Peyer's patch (tissue), 4 donors: ENCODE results near the gene TFIP11.

Experiments used
- POLR2A ChIP-seq, 2 donors: fragments of 450-650 bp; IDR thresholded peaks; one replicate each; pipeline ENCODE4 v1.5.1; 2017; ENCODE audit warnings: antibody characterized with exemption in 2 of 2, mild to moderate bottlenecking in 2 of 2, moderate library complexity in 2 of 2
- TF ChIP-seq, protein P1 (sequence below), 6 experiments: fragments of 450-650 bp in 4 of 6; fragments of 200-600 bp in 2 of 6; sonication (generic) in 1 of 6; IDR thresholded peaks; one replicate each; pipeline ENCODE4 v1.5.1; 2017 to 2019; ENCODE audit warnings: antibody characterized with exemption in 6 of 6, mild to moderate bottlenecking in 3 of 6, moderate library complexity in 1 of 6

DNA sequence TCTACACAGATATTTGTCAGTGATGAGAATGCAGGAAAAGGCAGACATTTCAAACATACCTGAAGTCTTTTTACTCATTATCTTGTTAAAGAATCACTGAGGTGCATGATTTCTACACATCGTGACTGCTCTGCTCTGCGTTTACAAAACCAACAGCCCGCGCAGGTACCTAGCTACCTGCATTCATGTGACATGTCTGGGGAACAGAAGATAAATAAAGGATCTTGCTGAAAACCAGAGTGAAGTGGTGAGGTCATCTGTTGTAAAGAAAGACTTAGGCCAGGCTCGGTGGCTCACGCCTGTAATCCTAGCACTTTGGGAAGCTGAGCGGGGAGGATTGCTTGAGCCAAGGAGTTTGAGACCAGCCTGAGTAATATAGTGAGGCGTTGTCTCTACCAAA is 67.5 kb downstream of the TFIP11 start:
- TF ChIP-seq POLR2A (IDR thresholded peaks at IDR 0.05), result no peak
- TF ChIP-seq, protein P1, sequence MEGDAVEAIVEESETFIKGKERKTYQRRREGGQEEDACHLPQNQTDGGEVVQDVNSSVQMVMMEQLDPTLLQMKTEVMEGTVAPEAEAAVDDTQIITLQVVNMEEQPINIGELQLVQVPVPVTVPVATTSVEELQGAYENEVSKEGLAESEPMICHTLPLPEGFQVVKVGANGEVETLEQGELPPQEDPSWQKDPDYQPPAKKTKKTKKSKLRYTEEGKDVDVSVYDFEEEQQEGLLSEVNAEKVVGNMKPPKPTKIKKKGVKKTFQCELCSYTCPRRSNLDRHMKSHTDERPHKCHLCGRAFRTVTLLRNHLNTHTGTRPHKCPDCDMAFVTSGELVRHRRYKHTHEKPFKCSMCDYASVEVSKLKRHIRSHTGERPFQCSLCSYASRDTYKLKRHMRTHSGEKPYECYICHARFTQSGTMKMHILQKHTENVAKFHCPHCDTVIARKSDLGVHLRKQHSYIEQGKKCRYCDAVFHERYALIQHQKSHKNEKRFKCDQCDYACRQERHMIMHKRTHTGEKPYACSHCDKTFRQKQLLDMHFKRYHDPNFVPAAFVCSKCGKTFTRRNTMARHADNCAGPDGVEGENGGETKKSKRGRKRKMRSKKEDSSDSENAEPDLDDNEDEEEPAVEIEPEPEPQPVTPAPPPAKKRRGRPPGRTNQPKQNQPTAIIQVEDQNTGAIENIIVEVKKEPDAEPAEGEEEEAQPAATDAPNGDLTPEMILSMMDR (IDR thresholded peaks at IDR 0.05), result no peak
